ENCODE measurements around the gene TDRD9. TPM values are rescaled to one million over a fixed set of nuclear protein-coding genes. Genes with fewer than 3 reads are reported as not detected.

TDRD9 gene
- polyA plus RNA-seq, 1 donor from 2014 or later: 15.9 TPM

DNA sequence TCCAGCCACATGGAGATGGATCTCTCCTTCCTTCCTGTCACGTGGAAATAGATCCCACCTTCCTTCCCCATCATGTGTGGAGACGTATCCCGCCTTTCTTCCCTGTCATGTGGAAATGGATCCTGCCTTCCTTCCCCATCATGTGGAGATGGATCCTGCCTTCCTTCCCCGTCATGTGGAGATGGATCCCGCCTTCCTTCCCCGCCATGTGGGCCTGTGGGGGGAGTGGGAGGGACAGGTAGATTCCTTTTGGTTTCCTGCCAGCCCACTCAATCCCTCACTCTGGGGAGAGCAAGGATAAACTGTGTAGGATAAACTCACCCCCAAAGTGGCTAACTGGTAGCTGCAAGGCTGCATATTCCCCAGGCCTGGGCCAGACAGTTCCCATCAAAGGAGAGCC lies 31.7 kb upstream of the TDRD9 start:
- no peaks in the 10 kb centered on the region for H3K79me2 ChIP-seq (replicated peaks; ENCODE audit: insufficient read depth, low read length)
- H3F3A ChIP-seq (ENCODE audit: insufficient read depth, low read length, poor library complexity, severe bottlenecking): no peaks in the 10 kb centered on the region
- no peaks in the 10 kb centered on the region for H3K9me3 ChIP-seq (ENCODE audit: low read length)
- no peak overlapping the region for H3K27ac ChIP-seq (ENCODE audit: low read length)
- TF ChIP-seq POLR2AphosphoS5 (IDR thresholded peaks at IDR 0.05) (no peak), MXI1 (conservative IDR thresholded peaks at IDR 0.05; ENCODE audit: poor library complexity, severe bottlenecking) (no peak), RAD21 (conservative IDR thresholded peaks at IDR 0.05) (no peak)
- TF ChIP-seq, protein P1, sequence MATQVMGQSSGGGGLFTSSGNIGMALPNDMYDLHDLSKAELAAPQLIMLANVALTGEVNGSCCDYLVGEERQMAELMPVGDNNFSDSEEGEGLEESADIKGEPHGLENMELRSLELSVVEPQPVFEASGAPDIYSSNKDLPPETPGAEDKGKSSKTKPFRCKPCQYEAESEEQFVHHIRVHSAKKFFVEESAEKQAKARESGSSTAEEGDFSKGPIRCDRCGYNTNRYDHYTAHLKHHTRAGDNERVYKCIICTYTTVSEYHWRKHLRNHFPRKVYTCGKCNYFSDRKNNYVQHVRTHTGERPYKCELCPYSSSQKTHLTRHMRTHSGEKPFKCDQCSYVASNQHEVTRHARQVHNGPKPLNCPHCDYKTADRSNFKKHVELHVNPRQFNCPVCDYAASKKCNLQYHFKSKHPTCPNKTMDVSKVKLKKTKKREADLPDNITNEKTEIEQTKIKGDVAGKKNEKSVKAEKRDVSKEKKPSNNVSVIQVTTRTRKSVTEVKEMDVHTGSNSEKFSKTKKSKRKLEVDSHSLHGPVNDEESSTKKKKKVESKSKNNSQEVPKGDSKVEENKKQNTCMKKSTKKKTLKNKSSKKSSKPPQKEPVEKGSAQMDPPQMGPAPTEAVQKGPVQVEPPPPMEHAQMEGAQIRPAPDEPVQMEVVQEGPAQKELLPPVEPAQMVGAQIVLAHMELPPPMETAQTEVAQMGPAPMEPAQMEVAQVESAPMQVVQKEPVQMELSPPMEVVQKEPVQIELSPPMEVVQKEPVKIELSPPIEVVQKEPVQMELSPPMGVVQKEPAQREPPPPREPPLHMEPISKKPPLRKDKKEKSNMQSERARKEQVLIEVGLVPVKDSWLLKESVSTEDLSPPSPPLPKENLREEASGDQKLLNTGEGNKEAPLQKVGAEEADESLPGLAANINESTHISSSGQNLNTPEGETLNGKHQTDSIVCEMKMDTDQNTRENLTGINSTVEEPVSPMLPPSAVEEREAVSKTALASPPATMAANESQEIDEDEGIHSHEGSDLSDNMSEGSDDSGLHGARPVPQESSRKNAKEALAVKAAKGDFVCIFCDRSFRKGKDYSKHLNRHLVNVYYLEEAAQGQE (IDR thresholded peaks at IDR 0.05; ENCODE audit: borderline replicate concordance): no peak
- H3K9ac ChIP-seq (ENCODE audit: low read length): no peak overlapping the region
- no peaks in the 10 kb centered on the region for H4K20me1 ChIP-seq (ENCODE audit: insufficient read depth)
- no peaks in the 10 kb centered on the region for H3K36me3 ChIP-seq (ENCODE audit: insufficient read depth, low read length)
- H3K4me3 ChIP-seq (ENCODE audit: low read length): no peak overlapping the region
- H3K4me2 ChIP-seq (ENCODE audit: low read length): no peak overlapping the region
- H3K27me3 ChIP-seq (ENCODE audit: insufficient read depth, low read depth, low read length): no peaks in the 10 kb centered on the region
- H3K9me2 ChIP-seq (ENCODE audit: insufficient read depth, low read length): no peaks in the 10 kb centered on the region
- H2AFZ ChIP-seq (ENCODE audit: low read depth, low read length): no peak overlapping the region

DNA sequence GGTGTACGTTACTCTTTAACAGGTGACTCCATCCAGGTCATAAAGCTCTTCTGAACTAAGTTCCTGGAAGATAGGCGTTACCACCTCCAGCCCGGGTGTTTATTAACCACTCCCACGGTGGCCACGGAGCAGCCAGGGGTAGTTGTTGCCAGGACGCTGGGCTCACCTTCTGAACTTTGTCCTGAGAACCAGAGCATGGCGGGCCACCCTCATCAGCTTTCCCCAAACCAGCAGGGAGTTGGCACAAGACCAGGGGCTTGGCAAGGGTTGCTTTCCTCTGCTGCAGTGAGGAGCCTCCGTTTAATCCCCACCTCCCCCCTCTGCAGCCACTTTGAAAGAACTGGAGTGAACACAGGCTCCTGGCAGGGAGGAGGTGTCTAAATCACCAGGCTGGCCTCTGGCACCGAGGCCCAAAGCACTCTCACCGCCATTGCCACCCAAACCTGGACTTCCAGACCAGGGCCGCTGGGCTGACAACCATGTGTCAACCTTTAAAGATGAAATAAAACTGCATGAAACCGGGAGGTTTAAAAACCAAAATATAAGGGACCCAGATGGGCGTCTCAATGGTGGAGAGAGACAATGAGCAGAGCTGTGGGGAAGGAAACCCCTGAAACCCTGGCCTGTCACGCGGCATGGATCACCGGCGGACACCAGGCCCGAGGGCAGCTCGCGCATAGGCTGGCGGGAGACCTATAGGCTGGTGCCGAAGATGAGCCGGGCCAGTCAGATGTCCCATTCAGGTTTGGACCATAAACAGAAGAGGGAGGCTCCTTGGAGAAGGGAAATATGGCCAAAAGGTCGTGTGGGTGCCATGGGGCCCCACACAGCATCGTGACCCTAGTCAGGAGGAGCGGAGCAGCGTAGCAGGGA lies 30.9 kb upstream of the TDRD9 start:
- Histone ChIP-seq H3K27me3 (ENCODE audit: insufficient read depth, low read depth, low read length) (no peaks in the 10 kb centered on the region), H3K27ac (ENCODE audit: low read length) (no peak overlapping the region), H3K79me2 (replicated peaks; ENCODE audit: insufficient read depth, low read length) (no peaks in the 10 kb centered on the region), H3K4me2 (ENCODE audit: low read length) (no peak overlapping the region), H3K4me3 (ENCODE audit: low read length) (no peak overlapping the region), H3K9ac (ENCODE audit: low read length) (no peak overlapping the region), H3K9me2 (ENCODE audit: insufficient read depth, low read length) (no peaks in the 10 kb centered on the region), H2AFZ (ENCODE audit: low read depth, low read length) (no peak overlapping the region), H3F3A (ENCODE audit: insufficient read depth, low read length, poor library complexity, severe bottlenecking) (no peaks in the 10 kb centered on the region), H3K36me3 (ENCODE audit: insufficient read depth, low read length) (no peaks in the 10 kb centered on the region), H3K9me3 (ENCODE audit: low read length) (no peaks in the 10 kb centered on the region), H4K20me1 (ENCODE audit: insufficient read depth) (no peaks in the 10 kb centered on the region)
- TF ChIP-seq RAD21 (conservative IDR thresholded peaks at IDR 0.05): no peak

DNA sequence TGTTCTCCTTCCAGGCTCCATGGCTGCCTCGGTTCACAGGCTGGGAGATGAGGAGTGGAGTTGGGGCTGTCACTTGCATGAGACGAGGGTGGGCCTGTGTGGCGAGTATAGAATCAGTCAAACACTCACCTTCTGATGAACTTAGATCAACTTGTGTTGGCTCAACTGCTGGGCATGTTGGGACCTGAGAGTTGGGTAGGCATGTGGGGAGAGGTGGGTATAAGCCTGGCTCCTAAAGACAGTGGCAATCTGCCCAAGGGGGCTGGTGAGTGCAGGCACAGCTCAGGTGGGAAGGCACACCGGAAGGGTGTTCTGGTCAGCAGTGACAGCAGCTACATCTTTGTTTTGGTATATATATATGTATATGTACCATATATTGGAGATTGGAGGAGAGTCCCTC lies 30.1 kb upstream of the TDRD9 start:
- no peak for TF ChIP-seq TAF1 (IDR thresholded peaks at IDR 0.05; ENCODE audit: low read depth)
- no peak for TF ChIP-seq RAD21 (conservative IDR thresholded peaks at IDR 0.05)
- TF ChIP-seq, protein P1 (IDR thresholded peaks at IDR 0.05; ENCODE audit: borderline replicate concordance): no peak
- no peak for TF ChIP-seq EZH2 (IDR thresholded peaks at IDR 0.05; ENCODE audit: borderline replicate concordance, insufficient read depth, low read length, poor library complexity, severe bottlenecking)
- TF ChIP-seq EP300 (conservative IDR thresholded peaks at IDR 0.05; ENCODE audit: poor library complexity, severe bottlenecking): no peak
- no peak for TF ChIP-seq SMC3 (conservative IDR thresholded peaks at IDR 0.05; ENCODE audit: poor library complexity)
- TF ChIP-seq POLR2AphosphoS5 (IDR thresholded peaks at IDR 0.05): no peak
- TF ChIP-seq, protein P2, sequence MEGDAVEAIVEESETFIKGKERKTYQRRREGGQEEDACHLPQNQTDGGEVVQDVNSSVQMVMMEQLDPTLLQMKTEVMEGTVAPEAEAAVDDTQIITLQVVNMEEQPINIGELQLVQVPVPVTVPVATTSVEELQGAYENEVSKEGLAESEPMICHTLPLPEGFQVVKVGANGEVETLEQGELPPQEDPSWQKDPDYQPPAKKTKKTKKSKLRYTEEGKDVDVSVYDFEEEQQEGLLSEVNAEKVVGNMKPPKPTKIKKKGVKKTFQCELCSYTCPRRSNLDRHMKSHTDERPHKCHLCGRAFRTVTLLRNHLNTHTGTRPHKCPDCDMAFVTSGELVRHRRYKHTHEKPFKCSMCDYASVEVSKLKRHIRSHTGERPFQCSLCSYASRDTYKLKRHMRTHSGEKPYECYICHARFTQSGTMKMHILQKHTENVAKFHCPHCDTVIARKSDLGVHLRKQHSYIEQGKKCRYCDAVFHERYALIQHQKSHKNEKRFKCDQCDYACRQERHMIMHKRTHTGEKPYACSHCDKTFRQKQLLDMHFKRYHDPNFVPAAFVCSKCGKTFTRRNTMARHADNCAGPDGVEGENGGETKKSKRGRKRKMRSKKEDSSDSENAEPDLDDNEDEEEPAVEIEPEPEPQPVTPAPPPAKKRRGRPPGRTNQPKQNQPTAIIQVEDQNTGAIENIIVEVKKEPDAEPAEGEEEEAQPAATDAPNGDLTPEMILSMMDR (IDR thresholded peaks at IDR 0.05; ENCODE audit: poor library complexity, severe bottlenecking): no peak
- TF ChIP-seq MXI1 (conservative IDR thresholded peaks at IDR 0.05; ENCODE audit: poor library complexity, severe bottlenecking): no peak
- H3F3A ChIP-seq (ENCODE audit: insufficient read depth, low read length, poor library complexity, severe bottlenecking): no peaks in the 10 kb centered on the region
- H3K9me2 ChIP-seq (ENCODE audit: insufficient read depth, low read length): no peaks in the 10 kb centered on the region
- no peak overlapping the region for H2AFZ ChIP-seq (ENCODE audit: low read depth, low read length)
- no peak overlapping the region for H3K9ac ChIP-seq (ENCODE audit: low read length)
- no peak overlapping the region for H3K27ac ChIP-seq (ENCODE audit: low read length)
- no peaks in the 10 kb centered on the region for H4K20me1 ChIP-seq (ENCODE audit: insufficient read depth)
- no peaks in the 10 kb centered on the region for H3K9me3 ChIP-seq (ENCODE audit: low read length)
- H3K4me2 ChIP-seq (ENCODE audit: low read length): no peak overlapping the region
- no peaks in the 10 kb centered on the region for H3K27me3 ChIP-seq (ENCODE audit: insufficient read depth, low read depth, low read length)
- no peak overlapping the region for H3K4me3 ChIP-seq (ENCODE audit: low read length)
- H3K36me3 ChIP-seq (ENCODE audit: insufficient read depth, low read length): no peaks in the 10 kb centered on the region
- H3K79me2 ChIP-seq (replicated peaks; ENCODE audit: insufficient read depth, low read length): no peaks in the 10 kb centered on the region

Measured in neural cell (in vitro differentiated cells).